CD1c-positive myeloid dendritic cell (primary cell): ENCODE measurements around the gene MAMSTR.
A peak's percentile ranks its signal among the peaks of the same experiment; 100 is the strongest.
"Not testable (repeated sequence)": the region's sequence is repeated elsewhere in the genome, so short reads cannot be mapped to it uniquely, and the experiment has no call there.

Source experiments
- DNase-seq: peaks from one replicate; pipeline ENCODE4 v3.0.0-alpha.2; 2016; ENCODE audit errors: extremely low spot score

MAMSTR gene

DNA sequence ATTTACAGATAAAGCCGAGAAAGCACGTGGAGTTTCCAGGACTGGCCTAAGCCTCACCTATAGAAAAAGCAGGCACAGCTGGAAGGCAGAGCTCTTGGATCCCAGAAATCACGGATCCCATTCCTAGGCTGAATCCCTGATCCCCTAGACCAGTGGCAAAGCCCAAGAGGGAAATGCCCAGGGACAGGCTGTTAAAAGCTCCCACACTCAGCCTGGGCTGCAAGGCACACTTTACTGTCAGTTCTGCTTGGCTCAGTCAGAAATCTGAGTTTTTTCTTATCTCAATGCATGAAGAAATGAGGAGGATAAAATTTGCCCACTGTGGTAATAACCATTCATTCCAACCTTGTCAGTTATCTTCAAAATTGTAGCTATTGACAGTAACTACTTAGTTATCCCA lies 31.7 kb downstream of the MAMSTR start:
- no peak for DNase-seq

- DNase-seq, result not testable (repeated sequence)
Measured at GRCh38 chr19:48686637-48687036, 32.9 kb downstream of the MAMSTR start.

GRCh38 chr19:48686088-48686487 lies 33.4 kb downstream of the MAMSTR start:
- no peak for DNase-seq

- no peak for DNase-seq
Measured at GRCh38 chr19:48685583-48685982, 33.9 kb downstream of the MAMSTR start.

GRCh38 chr19:48683349-48683748 lies 36.2 kb downstream of the MAMSTR start:
- DNase-seq, result no peak

- DNase-seq, result peak; percentile 29
Measured at GRCh38 chr19:48681127-48681470, 38.4 kb downstream of the MAMSTR start.

DNA sequence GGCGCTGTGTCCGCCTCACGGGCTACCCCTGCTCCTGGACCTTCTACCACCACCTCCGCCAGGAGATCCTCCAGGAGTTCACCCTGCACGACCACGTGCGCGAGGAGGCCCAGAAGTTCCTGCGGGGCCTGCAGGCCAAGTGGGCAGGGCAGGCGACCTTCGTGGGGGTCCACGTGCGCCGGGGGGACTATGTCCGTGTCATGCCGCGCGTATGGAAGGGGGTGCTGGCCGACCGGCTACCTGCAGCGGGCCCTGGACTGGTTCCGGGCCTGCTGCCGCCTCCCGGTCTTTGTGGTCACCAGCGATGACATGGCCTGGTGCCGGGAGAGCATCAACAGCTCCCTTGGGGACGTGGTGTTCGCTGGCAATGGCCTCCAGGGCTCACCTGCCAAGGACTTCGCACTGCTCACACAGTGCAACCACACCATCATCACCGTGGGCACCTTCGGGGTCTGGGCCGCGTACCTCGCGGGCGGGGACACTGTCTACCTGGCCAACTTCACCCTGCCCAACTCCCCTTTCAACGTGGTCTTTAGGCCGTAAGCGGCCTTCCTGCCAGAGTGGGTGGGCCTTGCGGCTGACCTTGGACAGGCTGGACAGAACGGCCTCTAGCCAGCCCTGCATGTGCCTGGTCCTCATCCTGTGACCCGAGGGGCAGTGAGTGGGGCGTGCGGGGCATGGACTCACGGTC lies 38.9 kb downstream of the MAMSTR start:
- no peak for DNase-seq

DNA sequence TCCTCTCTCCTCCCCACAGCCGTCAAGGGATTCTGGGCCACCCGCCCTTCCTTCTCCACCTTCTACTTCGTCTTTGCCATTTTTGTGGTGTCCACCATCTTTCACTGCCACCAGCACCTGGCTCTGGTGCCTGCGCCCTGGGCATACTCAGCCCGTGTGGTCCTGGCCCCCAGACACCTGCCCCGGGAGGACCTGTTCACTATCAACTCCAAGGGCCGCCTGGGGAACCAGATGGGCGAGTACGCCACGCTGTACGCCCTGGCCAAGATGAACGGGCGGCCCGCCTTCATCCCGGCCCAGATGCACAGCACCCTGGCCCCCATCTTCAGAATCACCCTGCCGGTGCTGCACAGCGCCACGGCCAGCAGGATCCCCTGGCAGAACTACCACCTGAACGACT lies 39.5 kb downstream of the MAMSTR start:
- DNase-seq, result not testable (repeated sequence)

GRCh38 chr19:48678201-48678600 lies 41.3 kb downstream of the MAMSTR start:
- DNase-seq, result no peak

DNA sequence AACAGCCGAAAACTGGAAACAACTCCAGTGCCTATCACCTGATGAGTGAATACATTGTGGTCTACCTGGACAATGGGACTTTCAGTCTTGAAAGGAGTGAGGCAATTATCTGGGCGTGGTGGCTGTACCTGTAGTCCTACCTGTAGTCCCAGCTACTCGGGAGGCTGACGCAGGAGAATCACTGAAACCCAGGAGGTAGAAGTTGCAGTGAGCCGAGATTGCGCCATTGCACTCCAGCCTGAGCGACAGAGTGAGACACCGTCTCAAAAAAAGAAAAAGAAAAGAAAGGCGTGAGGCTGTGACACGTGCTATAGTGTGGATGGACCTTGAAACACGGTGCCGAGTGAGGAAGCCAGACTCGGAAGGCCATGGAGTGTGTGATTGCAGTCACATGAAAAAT lies 42.6 kb downstream of the MAMSTR start:
- no peak for DNase-seq

- no peak for DNase-seq
Measured at GRCh38 chr19:48676487-48676886, 43.0 kb downstream of the MAMSTR start.

DNA sequence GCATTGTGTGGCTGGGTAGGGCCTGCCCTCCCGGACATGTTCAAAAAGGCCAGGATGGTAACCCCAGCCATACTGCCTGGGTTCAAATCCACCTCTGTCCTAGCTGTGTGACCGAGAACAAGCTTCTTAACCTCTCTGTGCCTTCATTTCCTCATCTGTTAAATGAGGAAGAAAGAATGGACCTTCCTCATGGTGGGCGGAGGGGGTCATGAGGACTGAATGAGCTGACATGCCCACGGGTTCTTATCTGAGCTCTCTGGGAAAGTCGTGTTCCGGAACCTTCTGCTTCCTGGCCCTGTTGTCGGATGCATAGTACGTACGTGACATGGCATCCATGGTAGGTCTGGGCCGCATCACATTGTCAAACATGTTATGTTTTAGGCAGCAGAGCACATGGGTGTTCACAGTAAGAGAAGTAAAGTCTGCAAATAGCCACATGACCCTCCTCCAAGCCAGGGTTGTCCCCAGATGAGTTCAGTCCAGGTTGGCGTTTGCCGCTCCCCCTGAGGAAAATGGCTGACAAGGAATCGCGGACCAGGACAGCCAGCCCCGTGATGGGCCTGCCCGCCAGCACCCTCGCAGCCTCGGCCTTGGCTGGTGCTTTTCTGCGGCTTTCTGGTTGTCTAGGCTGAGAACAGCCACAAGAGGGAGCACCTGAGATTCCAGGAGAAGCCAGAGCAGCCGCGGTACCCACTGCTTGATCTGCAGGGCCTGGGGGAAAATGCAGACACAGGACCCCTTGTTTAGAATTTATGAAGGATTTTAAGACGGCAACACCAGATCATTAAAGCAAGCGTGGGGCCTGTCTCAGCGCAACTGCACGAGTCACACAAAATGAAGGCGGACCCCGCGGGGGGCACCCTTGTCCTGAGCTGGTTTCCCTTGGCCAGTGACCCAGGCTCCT lies 44.4 kb downstream of the MAMSTR start:
- peak; percentile 86 for DNase-seq

GRCh38 chr19:48674216-48674809 lies 45.2 kb downstream of the MAMSTR start:
- DNase-seq, result no peak

GRCh38 chr19:48673436-48674100 lies 46.0 kb downstream of the MAMSTR start:
- DNase-seq, result no peak

- DNase-seq, result no peak
Measured at GRCh38 chr19:48672994-48673393, 46.5 kb downstream of the MAMSTR start, which contains the start of gene NTN5. NTN5 (minus strand) TSS chr19:48673017; CDS start chr19:48670986, 2,031 bp downstream.

DNA sequence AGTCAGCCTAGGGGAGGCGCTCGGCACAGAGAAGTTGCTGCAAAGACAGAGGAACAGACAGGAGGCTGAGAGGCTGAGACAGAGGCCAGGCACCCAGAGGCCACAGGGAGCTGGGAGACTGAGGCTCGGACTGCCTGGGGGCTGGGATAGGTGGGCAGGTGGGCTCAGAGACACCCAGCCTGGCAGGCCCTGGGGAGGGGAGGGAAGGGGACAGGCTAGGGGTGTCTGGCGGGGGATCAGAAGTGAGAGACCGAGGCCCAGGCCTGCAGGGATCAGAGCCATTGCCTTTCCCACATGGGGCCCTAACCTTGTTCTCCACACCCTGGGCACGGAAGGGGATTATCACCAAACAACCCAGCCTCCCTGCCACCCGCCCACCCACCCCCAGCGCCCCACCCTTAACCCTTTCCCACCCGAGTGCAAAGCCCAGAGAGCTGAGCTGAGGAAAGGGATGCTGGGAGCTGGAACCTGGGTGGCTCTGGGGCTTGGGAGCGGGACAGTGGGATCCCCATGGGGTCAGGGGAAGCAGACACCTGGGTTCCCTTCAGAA lies 48.0 kb downstream of the MAMSTR start:
- no peak for DNase-seq

DNA sequence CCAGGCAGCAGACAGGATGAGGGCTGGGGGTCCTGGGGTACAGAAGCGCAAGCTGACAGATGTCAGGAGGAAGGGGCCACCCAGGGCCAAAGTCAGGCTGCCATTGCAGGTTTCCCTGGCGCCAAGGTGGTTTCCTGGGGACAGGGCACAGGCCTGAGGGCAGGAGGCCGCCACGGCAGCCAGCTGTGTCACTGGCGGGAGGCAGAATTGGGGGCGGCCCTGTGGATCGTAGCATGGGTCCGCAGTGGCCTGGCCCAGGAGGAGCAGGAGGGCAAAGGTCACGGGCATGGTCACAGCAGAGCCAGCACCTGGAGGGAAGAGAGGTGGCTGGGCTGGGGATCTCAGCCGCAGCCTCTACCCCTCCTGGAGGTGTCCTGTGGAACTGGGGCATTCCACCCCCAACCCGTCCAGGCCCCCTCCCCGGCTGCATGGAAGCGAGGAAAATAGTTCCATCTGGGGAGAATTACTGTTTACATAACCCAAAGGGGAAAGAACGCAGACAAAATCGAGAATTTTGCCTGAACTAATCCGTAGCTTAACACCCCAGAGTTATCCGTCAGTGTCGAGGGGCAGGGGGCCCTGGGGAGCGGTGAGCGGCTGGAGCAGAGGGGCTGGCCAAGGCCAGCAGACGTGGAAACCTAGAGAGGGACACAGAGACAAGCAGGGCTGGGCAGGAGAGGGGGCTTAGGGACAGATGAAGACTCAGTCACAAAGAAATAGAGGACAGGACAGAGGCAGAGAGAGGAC lies 48.7 kb downstream of the MAMSTR start:
- no peak for DNase-seq

DNA sequence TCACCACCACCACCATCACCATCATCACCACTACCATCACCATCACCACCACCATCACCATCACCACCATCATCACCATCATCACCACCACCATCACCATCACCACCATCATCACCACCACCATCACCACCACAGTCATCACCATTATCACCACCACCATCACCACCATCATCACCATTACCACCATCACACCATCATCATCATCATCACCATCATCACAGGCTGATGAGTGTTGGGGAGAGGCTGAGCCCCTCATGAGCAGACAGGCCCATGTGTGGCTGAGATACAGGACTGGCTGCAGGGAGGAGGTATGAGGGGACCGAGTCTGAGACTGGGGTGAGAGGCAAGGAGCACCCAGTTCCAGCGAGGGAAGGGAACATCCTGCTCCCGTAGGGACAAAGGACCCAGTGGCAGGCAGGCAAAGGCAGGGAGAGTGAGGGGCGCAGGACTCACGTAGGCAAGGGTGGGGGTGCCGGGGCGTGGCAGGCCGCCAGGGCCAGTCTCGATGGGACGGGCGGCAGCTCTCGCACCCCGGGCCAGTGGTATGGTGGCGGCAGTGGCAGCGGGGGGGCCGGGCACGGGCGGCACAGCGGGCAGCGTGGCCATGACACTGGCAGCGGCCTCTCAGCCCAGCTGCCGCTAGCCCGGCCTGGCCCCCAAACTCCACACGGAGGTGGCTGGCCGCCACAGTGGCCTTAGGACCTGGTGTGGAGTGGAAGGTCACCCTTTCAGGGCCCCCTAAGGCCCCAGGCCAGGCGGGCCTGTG lies 49.4 kb downstream of the MAMSTR start:
- no peak for DNase-seq

GRCh38 chr19:48668761-48669160 lies 50.8 kb downstream of the MAMSTR start:
- DNase-seq, result no peak

DNA sequence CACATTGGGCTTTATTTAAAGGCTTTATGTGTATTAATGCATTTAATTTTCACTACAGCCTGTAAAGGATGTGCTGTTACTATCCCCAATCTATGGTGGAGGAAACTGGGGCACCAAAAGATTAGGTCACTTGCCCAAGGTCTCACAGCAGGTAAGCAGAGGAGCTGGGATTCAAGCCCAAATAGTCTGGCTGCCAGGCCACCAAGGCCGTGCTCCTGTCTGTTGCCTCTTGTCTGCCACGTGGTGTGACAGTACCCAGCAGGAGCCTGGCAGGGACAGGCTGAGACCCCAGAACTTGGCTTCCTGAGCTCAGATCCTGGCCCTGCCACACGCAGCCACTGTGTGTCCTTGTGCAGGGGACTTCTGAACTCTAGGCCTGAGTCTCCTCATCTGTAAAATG lies 51.2 kb downstream of the MAMSTR start:
- no peak for DNase-seq
